GM18520 (cell line): ENCODE measurements around the gene BBX.
"Not testable (repeated sequence)": the region's sequence is repeated elsewhere in the genome, so short reads cannot be mapped to it uniquely, and the experiment has no call there.

ENCODE experiments used
- ATAC-seq: cut with Tn5 transposase; IDR thresholded peaks from one replicate; pipeline ENCODE4 v1.9.1; 2021; ENCODE audit not compliant: unreplicated experiment

The BBX gene

GRCh38 chr3:107681396-107681795, 158.6 kb downstream of the BBX start:
- no peak for ATAC-seq

- no peak for ATAC-seq
Measured at GRCh38 chr3:107682580-107682979, 159.8 kb downstream of the BBX start.

GRCh38 chr3:107683447-107683846, 160.7 kb downstream of the BBX start:
- no peak for ATAC-seq

GRCh38 chr3:107684431-107684925, 161.7 kb downstream of the BBX start:
- no peak for ATAC-seq

- ATAC-seq, result no peak
Measured at GRCh38 chr3:107685383-107685782, 162.6 kb downstream of the BBX start.

GRCh38 chr3:107687056-107687581, 164.4 kb downstream of the BBX start:
- ATAC-seq, result no peak

GRCh38 chr3:107689355-107689754, 166.6 kb downstream of the BBX start:
- ATAC-seq, result no peak

- ATAC-seq, result no peak
Measured at GRCh38 chr3:107690522-107691138, 167.9 kb downstream of the BBX start.

- not testable (repeated sequence) for ATAC-seq
Measured at GRCh38 chr3:107691984-107692383, 169.2 kb downstream of the BBX start.

GRCh38 chr3:107697348-107697747, 174.6 kb downstream of the BBX start:
- ATAC-seq, result not testable (repeated sequence)

GRCh38 chr3:107697855-107698254, 175.1 kb downstream of the BBX start:
- ATAC-seq, result not testable (repeated sequence)

- no peak for ATAC-seq
Measured at GRCh38 chr3:107699682-107700081, 176.9 kb downstream of the BBX start.

- no peak for ATAC-seq
Measured at GRCh38 chr3:107701299-107701698, 178.5 kb downstream of the BBX start.

GRCh38 chr3:107704477-107704876, 181.7 kb downstream of the BBX start:
- ATAC-seq, result no peak

GRCh38 chr3:107705046-107705445, 182.3 kb downstream of the BBX start:
- ATAC-seq, result no peak

- ATAC-seq, result no peak
Measured at GRCh38 chr3:107710851-107711250, 188.1 kb downstream of the BBX start.

- no peak for ATAC-seq
Measured at GRCh38 chr3:107716734-107717133, 194.0 kb downstream of the BBX start.

GRCh38 chr3:107718547-107718946, 195.8 kb downstream of the BBX start:
- no peak for ATAC-seq

- ATAC-seq, result no peak
Measured at GRCh38 chr3:107727102-107727501, 204.3 kb downstream of the BBX start.

- ATAC-seq, result no peak
Measured at GRCh38 chr3:107729686-107730085, 206.9 kb downstream of the BBX start.

GRCh38 chr3:107734317-107734716, 211.6 kb downstream of the BBX start:
- ATAC-seq, result no peak

GRCh38 chr3:107737914-107738313, 215.2 kb downstream of the BBX start:
- ATAC-seq, result no peak
